IMR-90 (cell line): Measurements from ENCODE around the gene TAF11L3. TPM values are rescaled to one million over a fixed set of nuclear protein-coding genes. Genes with fewer than 3 reads are reported as not detected.

Experiments used
- ATAC-seq: fragments of 200-7000 bp; cut with Tn5 transposase; 2 replicates; pipeline ENCODE4 v1.9.1; 2020; ENCODE audit warnings: low read depth, mild to moderate bottlenecking, moderate library complexity
- BruUV-seq: library from RNA; stranded (reverse); fragments of 400-500 nt; replicated peaks from 2 replicates; lab custom pipeline; 2021; lab: Mats Ljungman, UMichigan
- CTCF ChIA-PET: fragments of 300-600 bp; formaldehyde crosslinking; extraction: SDS; loops from one replicate; lab custom pipeline; 2021; ENCODE audit warnings: antibody characterized with exemption; lab: Yijun Ruan, JAX
- POLR2A ChIA-PET: fragments of 300-600 bp; sonication (Branson Sonifier 250); formaldehyde crosslinking; loops from one replicate; lab custom pipeline; 2022; ENCODE audit warnings: antibody characterized with exemption; ENCODE audit not compliant: unreplicated experiment; lab: Charles Lee
- DNase-seq: peaks from one replicate; pipeline ENCODE4 v3.0.0; 2013
- H2AFZ ChIP-seq: replicated peaks from 2 replicates; pipeline ENCODE3; 2013; ENCODE audit warnings: low read length, mild to moderate bottlenecking; ENCODE audit not compliant: poor library complexity
- H2AK5ac ChIP-seq: 2 replicates; pipeline ENCODE4 v1.6.1; 2013; ENCODE audit warnings: low read depth, low read length, inconsistent platforms
- H2AK9ac ChIP-seq: replicated peaks from 2 replicates; pipeline ENCODE3; 2013; ENCODE audit warnings: mild to moderate bottlenecking, low read depth, low read length, moderate library complexity; ENCODE audit not compliant: poor library complexity
- H2BK120ac ChIP-seq: 2 replicates; pipeline ENCODE4 v1.6.1; 2013; ENCODE audit warnings: low read depth, low read length, inconsistent platforms
- H2BK15ac ChIP-seq: 3 replicates; pipeline ENCODE4 v1.6.1; 2013; ENCODE audit warnings: low read depth, low read length, inconsistent platforms
- H2BK20ac ChIP-seq: 2 replicates; pipeline ENCODE4 v1.6.1; 2013; ENCODE audit warnings: low read depth, mild to moderate bottlenecking, inconsistent platforms, low read length, moderate library complexity
- H2BK5ac ChIP-seq: 2 replicates; pipeline ENCODE4 v1.6.1; 2013; ENCODE audit warnings: mild to moderate bottlenecking, low read depth, low read length, inconsistent platforms; ENCODE audit not compliant: poor library complexity, severe bottlenecking
- H3K14ac ChIP-seq: replicated peaks from 2 replicates; pipeline ENCODE4 v1.6.1; 2013; ENCODE audit warnings: low read depth, low read length, inconsistent platforms
- H3K18ac ChIP-seq: 2 replicates; pipeline ENCODE4 v1.6.1; 2013; ENCODE audit warnings: low read depth, low read length, control low read depth
- H3K23ac ChIP-seq: 2 replicates; pipeline ENCODE4 v1.6.1; 2013; ENCODE audit warnings: low read depth, low read length, inconsistent platforms
- H3K27ac ChIP-seq: 2 replicates; pipeline ENCODE4 v1.5.1; 2013; ENCODE audit warnings: mild to moderate bottlenecking, control low read depth, low read length; ENCODE audit not compliant: insufficient read depth
- H3K27me3 ChIP-seq: 2 replicates; pipeline ENCODE4 v1.6.1; 2013; ENCODE audit warnings: low read length; ENCODE audit not compliant: control insufficient read depth, insufficient read depth
- H3K36me3 ChIP-seq: 2 replicates; pipeline ENCODE4 v1.6.1; 2013; ENCODE audit warnings: low read length, mixed read lengths; ENCODE audit not compliant: control insufficient read depth, insufficient read depth
- H3K4ac ChIP-seq: 2 replicates; pipeline ENCODE4 v1.6.1; 2013; ENCODE audit warnings: low read depth, low read length, inconsistent platforms
- H3K4me1 ChIP-seq: 2 replicates; pipeline ENCODE4 v1.6.1; 2013; ENCODE audit warnings: low read length, mixed read lengths; ENCODE audit not compliant: control insufficient read depth, insufficient read depth
- H3K4me2 ChIP-seq: 2 replicates; pipeline ENCODE4 v1.6.1; 2013; ENCODE audit warnings: low read depth, mild to moderate bottlenecking, control low read depth, low read length, moderate library complexity
- H3K4me3 ChIP-seq: 2 replicates; pipeline ENCODE4 v1.5.1; 2013; ENCODE audit warnings: low read depth, mild to moderate bottlenecking, control low read depth, low read length, moderate library complexity; ENCODE audit not compliant: insufficient read depth
- H3K56ac ChIP-seq: 2 replicates; pipeline ENCODE4 v1.6.1; 2013; ENCODE audit warnings: low read length, inconsistent platforms; ENCODE audit not compliant: insufficient read depth; ENCODE audit errors: extremely low read depth
- H3K79me1 ChIP-seq, 2 experiments: 2 replicates each; pipeline ENCODE4 v1.6.1; 2013; ENCODE audit warnings: low read length in 2 of 2, inconsistent platforms in 1 of 2, low read depth in 1 of 2
- H3K9ac ChIP-seq: 2 replicates; pipeline ENCODE4 v1.6.1; 2013; ENCODE audit warnings: low read depth, low read length, control low read depth
- H3K9me1 ChIP-seq: 2 replicates; pipeline ENCODE4 v1.6.1; 2013; ENCODE audit warnings: low read length, inconsistent platforms; ENCODE audit not compliant: insufficient read depth
- H3K9me3 ChIP-seq: 2 replicates; pipeline ENCODE4 v1.6.1; 2013; ENCODE audit warnings: low read length; ENCODE audit not compliant: control insufficient read depth, insufficient read depth
- H4K20me1 ChIP-seq: 2 replicates; pipeline ENCODE4 v1.6.1; 2013; ENCODE audit warnings: low read length, inconsistent platforms; ENCODE audit not compliant: insufficient read depth
- H4K5ac ChIP-seq: 2 replicates; pipeline ENCODE4 v1.6.1; 2013; ENCODE audit warnings: mild to moderate bottlenecking, low read depth, low read length, control low read depth
- H4K8ac ChIP-seq, 2 experiments: 2 replicates each; pipeline ENCODE4 v1.6.1; 2013; ENCODE audit warnings: low read depth in 2 of 2, low read length in 2 of 2, control low read depth in 1 of 2, inconsistent platforms in 1 of 2
- H4K91ac ChIP-seq: 2 replicates; pipeline ENCODE4 v1.6.1; 2013; ENCODE audit warnings: low read depth, low read length, inconsistent platforms; ENCODE audit not compliant: insufficient read depth
- CHD1 ChIP-seq: IDR thresholded peaks from 2 replicates; pipeline ENCODE4 v1.6.1; 2012; ENCODE audit warnings: low read depth, low read length, improper control_type of control experiment
- NFE2L2 ChIP-seq: fragments of 150-350 bp; IDR thresholded peaks from 2 replicates; pipeline ENCODE4 v1.6.1; 2016; ENCODE audit warnings: low read depth, mild to moderate bottlenecking, low read length
- SMC3 ChIP-seq: fragments of 150-350 bp; IDR thresholded peaks from 2 replicates; pipeline ENCODE4 v1.6.1; 2016; ENCODE audit warnings: low read depth, mild to moderate bottlenecking, antibody characterized with exemption, low read length, moderate library complexity
- WGBS, 2 experiments: methylation state at CpG; one replicate each; pipeline versions ENCODE4 v1.1.5 to v1.1.7; 2013; ENCODE audit warnings: missing lambda C conversion rate in 2 of 2; ENCODE audit not compliant: insufficient read length in 1 of 2; ENCODE audit errors: extremely low coverage in 2 of 2; 5-methylcytosine and 5-hydroxymethylcytosine counted together
- dilution Hi-C: fragments of 300-500 bp; cut with HindIII; formaldehyde crosslinking; loops from one replicate; pipeline ENCODE4 v1.14.3; 2018; ENCODE audit warnings: low sequenced_read_pairs; ENCODE audit not compliant: unreplicated experiment
- in situ Hi-C: fragments of 300-500 bp; cut with MboI; formaldehyde crosslinking; loops from 3 replicates; pipeline ENCODE4 v1.14.3; 2019; ENCODE audit warnings: low sequenced_read_pairs, inconsistent platforms, mixed read lengths
- intact Hi-C: fragments of 100-400 bp; cut with micrococcal nuclease; formaldehyde crosslinking; loops from 2 replicates; pipeline ENCODE4 v1.10.0; 2022
- polyA plus RNA-seq, 3 experiments: library from polyadenylated mRNA; depleted of rRNA; stranded (reverse); fragments of >200 nt; gene quantifications; 2 replicates each; pipeline ENCODE4 v1.2.3, GENCODE V29; 2012; ENCODE audit warnings: low replicate concordance in 1 of 3
- total RNA-seq: library from RNA; depleted of rRNA; stranded (reverse); fragments of >200 nt; gene quantifications from 2 replicates; pipeline ENCODE4 v1.2.3, GENCODE V29; 2012

TAF11L3 gene
- total and polyA plus RNA-seq, 2 of the 4 experiments (the other 2 are of a cell fraction): not detected

- Histone ChIP-seq H2AK5ac (no peak overlapping the region), H3K14ac (no peak overlapping the region), H4K91ac (no peak overlapping the region), H2BK120ac (no peak overlapping the region), H3K4me2 (no peak overlapping the region), H3K56ac (no peak overlapping the region), H4K8ac (no peak overlapping the region), H2BK15ac (no peak overlapping the region), H3K27me3 (peaks cover 8% of the 10 kb centered on the region), H3K9me1 (no peaks in the 10 kb centered on the region), H4K5ac (no peak overlapping the region), H3K27ac (no peak overlapping the region), H3K4me1 (no peaks in the 10 kb centered on the region), H3K36me3 (no peaks in the 10 kb centered on the region), H2AFZ (no peak overlapping the region), H3K18ac (no peak overlapping the region), H3K9me3 (no peaks in the 10 kb centered on the region), H3K9ac (no peak overlapping the region), H2BK5ac (no peak overlapping the region), H2AK9ac (no peak overlapping the region), H2BK20ac (no peak overlapping the region), H3K23ac (no peak overlapping the region), H3K4me3 (no peak overlapping the region), H3K4ac (no peak overlapping the region), H4K20me1 (no peaks in the 10 kb centered on the region), H3K79me1 (no peaks in the 10 kb centered on the region)
- ATAC-seq (no peak), DNase-seq (no peak)
- no TSS peak for BruUV-seq
- no CpG with 5 or more reads among the region's 4 CpGs for WGBS, 2 experiments
- TF ChIP-seq CHD1 (no peak), NFE2L2 (no peak), SMC3 (no peak)
- intact Hi-C loops: no loop called here
- in situ Hi-C loops: no loop called here
- POLR2A ChIA-PET: no interaction called here
- CTCF ChIA-PET: interaction anchor here (0.6 kb wide), 3 partner anchors 102 to 333 kb away, joined by 3 read pairs; no protein-coding TSS in a partner anchor
- dilution Hi-C loops: no loop called here
Observed at GRCh38 chr5:17481378-17481777, 36.8 kb upstream of the TAF11L3 start.
